ENCODE data around the gene TUFM.
A peak's percentile ranks its signal among the peaks of the same experiment; 100 is the strongest.
"Not testable (repeated sequence)": the region's sequence is repeated elsewhere in the genome, so short reads cannot be mapped to it uniquely, and the experiment has no call there.

TUFM gene

DNA sequence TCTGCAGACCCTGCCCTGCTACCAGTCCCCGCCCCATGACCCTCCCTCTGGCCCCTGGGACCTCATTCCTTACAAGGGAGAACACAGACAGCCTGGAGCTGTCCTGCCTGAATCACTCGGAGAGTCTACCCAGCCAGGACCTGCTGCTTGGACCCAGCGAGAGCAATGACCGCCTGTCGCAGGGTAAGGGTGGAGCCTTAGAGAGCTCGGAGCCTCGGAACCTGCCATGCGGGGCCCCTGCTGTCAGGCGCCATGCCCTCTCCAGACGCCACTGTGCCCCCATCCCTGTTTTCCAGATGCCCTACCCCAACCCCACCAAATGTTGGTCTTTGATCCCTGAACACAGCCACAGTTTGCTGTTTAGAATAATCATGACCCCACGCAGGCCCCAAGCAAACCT lies 23.1 kb upstream of the TUFM start:
- no peak for DNase-seq
- Mint-ChIP-seq H3K9me3 (no peaks in the 10 kb centered on the region), H3K27me3 (ENCODE audit: low read depth, poor library complexity) (peaks cover 6% of the 10 kb centered on the region), H3K27ac (no peak overlapping the region), H3K4me3 (no peak overlapping the region), H3K4me1 (peaks cover 27% of the 10 kb centered on the region), H3K36me3 (ENCODE audit: low read depth) (peaks cover 36% of the 10 kb centered on the region)
- TF ChIP-seq, protein P1, sequence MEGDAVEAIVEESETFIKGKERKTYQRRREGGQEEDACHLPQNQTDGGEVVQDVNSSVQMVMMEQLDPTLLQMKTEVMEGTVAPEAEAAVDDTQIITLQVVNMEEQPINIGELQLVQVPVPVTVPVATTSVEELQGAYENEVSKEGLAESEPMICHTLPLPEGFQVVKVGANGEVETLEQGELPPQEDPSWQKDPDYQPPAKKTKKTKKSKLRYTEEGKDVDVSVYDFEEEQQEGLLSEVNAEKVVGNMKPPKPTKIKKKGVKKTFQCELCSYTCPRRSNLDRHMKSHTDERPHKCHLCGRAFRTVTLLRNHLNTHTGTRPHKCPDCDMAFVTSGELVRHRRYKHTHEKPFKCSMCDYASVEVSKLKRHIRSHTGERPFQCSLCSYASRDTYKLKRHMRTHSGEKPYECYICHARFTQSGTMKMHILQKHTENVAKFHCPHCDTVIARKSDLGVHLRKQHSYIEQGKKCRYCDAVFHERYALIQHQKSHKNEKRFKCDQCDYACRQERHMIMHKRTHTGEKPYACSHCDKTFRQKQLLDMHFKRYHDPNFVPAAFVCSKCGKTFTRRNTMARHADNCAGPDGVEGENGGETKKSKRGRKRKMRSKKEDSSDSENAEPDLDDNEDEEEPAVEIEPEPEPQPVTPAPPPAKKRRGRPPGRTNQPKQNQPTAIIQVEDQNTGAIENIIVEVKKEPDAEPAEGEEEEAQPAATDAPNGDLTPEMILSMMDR (IDR thresholded peaks at IDR 0.05): no peak

GRCh38 chr16:28867646-28868045 lies 21.5 kb upstream of the TUFM start:
- Mint-ChIP-seq H3K36me3 (ENCODE audit: low read depth) (peaks cover 32% of the 10 kb centered on the region), H3K4me1 (peaks cover 36% of the 10 kb centered on the region)
- H3K27ac Mint-ChIP-seq; DNase-seq; H3K9me3 Mint-ChIP-seq; H3K27me3 Mint-ChIP-seq (ENCODE audit: low read depth, poor library complexity); H3K4me3 Mint-ChIP-seq: not testable (repeated sequence)

GRCh38 chr16:28867241-28867640 lies 21.1 kb upstream of the TUFM start:
- no peak overlapping the region for H3K4me3 Mint-ChIP-seq
- DNase-seq: no peak
- peaks cover 36% of the 10 kb centered on the region for H3K4me1 Mint-ChIP-seq
- H3K9me3 Mint-ChIP-seq: no peaks in the 10 kb centered on the region
- H3K27ac Mint-ChIP-seq: peak overlapping the region; percentile 89
- TF ChIP-seq, protein P1 (IDR thresholded peaks at IDR 0.05): no peak
- H3K36me3 Mint-ChIP-seq (ENCODE audit: low read depth): peaks cover 32% of the 10 kb centered on the region
- peaks cover 6% of the 10 kb centered on the region for H3K27me3 Mint-ChIP-seq (ENCODE audit: low read depth, poor library complexity)

- Mint-ChIP-seq H3K27ac (peak overlapping the region; percentile 32), H3K4me1 (peaks cover 36% of the 10 kb centered on the region), H3K36me3 (ENCODE audit: low read depth) (peaks cover 36% of the 10 kb centered on the region), H3K27me3 (ENCODE audit: low read depth, poor library complexity) (peaks cover 6% of the 10 kb centered on the region), H3K4me3 (peak overlapping the region; percentile 36), H3K9me3 (no peaks in the 10 kb centered on the region)
- TF ChIP-seq, protein P1 (IDR thresholded peaks at IDR 0.05): no peak
- no peak for DNase-seq
Measured at GRCh38 chr16:28866454-28866804, 20.3 kb upstream of the TUFM start.

DNA sequence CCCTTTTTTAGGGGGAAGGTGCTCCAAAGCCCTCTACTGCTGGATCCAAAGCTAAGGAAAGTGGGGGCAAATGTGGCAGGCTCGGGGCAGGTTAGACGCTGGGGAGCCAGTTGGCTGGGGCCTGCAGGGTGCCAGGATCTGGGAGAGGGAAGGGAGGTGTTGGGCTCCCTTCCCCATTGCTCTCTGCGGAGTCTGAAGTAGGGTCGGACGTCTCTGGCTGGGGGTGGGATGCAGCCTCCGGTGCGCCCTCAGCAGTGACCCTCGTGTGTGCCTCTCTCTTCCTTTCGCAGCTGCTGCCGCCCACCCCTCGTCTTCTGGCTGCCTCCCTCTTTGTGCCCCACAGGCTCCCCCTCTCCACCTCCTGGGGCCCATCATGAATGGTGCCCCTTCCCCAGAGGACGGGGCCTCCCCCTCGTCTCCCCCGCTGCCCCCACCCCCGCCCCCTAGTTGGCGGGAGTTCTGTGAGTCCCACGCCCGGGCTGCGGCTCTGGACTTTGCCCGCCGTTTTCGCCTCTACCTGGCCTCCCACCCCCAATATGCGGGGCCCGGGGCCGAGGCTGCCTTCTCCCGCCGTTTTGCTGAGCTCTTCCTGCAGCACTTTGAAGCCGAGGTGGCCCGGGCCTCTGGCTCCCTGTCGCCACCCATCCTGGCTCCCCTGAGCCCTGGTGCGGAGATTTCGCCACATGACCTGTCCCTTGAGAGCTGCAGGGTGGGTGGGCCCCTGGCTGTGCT lies 19.7 kb upstream of the TUFM start:
- Mint-ChIP-seq H3K9me3 (no peaks in the 10 kb centered on the region), H3K27me3 (ENCODE audit: low read depth, poor library complexity) (peaks cover 6% of the 10 kb centered on the region), H3K36me3 (ENCODE audit: low read depth) (peaks cover 36% of the 10 kb centered on the region), H3K4me3 (peak overlapping the region; percentile 97), H3K27ac (peak overlapping the region; percentile 95), H3K4me1 (peaks cover 36% of the 10 kb centered on the region)
- no peak for DNase-seq
- TF ChIP-seq, protein P1 (IDR thresholded peaks at IDR 0.05): no peak

DNA sequence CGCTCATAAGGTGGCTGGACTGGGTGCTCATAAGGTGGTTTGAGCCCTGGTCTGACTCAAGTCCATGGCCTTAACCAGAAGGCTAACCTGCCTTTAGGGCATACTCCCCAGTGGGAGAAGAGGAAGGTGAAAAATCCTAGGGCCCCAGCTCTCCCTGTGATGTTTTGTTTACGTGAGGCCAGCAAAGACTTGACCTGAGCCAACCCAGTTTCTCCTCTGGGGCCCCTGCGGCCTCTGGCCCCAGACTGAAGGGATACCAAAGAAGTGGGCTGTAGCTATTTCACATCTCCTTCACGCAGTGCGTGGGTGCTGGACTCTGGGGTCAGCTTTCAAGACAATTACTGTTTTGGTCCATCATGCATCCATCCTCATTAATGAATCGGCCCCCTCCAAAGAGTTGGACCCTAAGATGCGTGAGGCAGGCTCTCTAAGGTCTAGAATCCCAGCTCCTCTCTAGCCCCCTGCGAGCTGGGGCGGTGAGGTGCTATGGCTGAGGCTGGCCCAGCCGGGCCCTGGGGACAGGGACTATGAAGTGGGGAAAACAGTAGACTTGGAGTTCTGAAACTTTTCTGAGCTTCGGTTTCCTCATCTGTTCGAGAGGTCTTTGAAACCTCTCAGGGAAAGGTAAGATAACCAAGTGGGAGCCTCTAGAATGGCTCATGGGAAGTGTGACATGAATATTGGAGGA lies 19.0 kb upstream of the TUFM start:
- H3K36me3 Mint-ChIP-seq (ENCODE audit: low read depth): peaks cover 28% of the 10 kb centered on the region

More for the DNA sequence above, 19.0 kb upstream of the TUFM start:
- TF ChIP-seq, protein P1 (IDR thresholded peaks at IDR 0.05): no peak
- Mint-ChIP-seq H3K27ac (peak overlapping the region; percentile 95), H3K27me3 (ENCODE audit: low read depth, poor library complexity) (peaks cover 6% of the 10 kb centered on the region), H3K9me3 (no peaks in the 10 kb centered on the region), H3K4me1 (peaks cover 36% of the 10 kb centered on the region), H3K4me3 (peak overlapping the region; percentile 97)
- no peak for DNase-seq
